Mesothelial cell of epicardium (in vitro differentiated cells): ENCODE results near the gene CHL1. TPM values are rescaled to one million over a fixed set of nuclear protein-coding genes. Genes with fewer than 3 reads are reported as not detected.

Experiments used
- DNase-seq, 2 experiments: peaks; one replicate each; pipeline ENCODE4 v3.0.0; 2021; ENCODE audit warnings: low spot score in 2 of 2; ENCODE audit not compliant: unreplicated experiment in 2 of 2
- H3K27ac Mint-ChIP-seq: 2 replicates; pipeline ENCODE4 v1.8.0; 2021; ENCODE audit warnings: mixed read lengths
- H3K27me3 Mint-ChIP-seq: 2 replicates; pipeline ENCODE4 v1.8.0; 2021; ENCODE audit warnings: low read depth, mixed read lengths
- H3K36me3 Mint-ChIP-seq: 2 replicates; pipeline ENCODE4 v1.8.0; 2021; ENCODE audit warnings: mixed read lengths
- H3K4me1 Mint-ChIP-seq: 2 replicates; pipeline ENCODE4 v1.8.0; 2021; ENCODE audit warnings: mixed read lengths
- H3K4me3 Mint-ChIP-seq: 2 replicates; pipeline ENCODE4 v1.8.0; 2021; ENCODE audit warnings: mild to moderate bottlenecking, moderate library complexity, mixed read lengths
- H3K9me3 Mint-ChIP-seq: 2 replicates; pipeline ENCODE4 v1.8.0; 2021; ENCODE audit warnings: mixed read lengths
- total RNA-seq: library from RNA; stranded (reverse); gene quantifications from 3 replicates; pipeline ENCODE4 v1.2.1, GENCODE V29; 2021
- TF ChIP-seq, protein P1 (sequence below): fragments of 200-600 bp; sonication (generic); IDR thresholded peaks from one replicate; pipeline ENCODE4 v1.5.0; 2021; ENCODE audit warnings: antibody characterized with exemption; ENCODE audit not compliant: unreplicated experiment

The CHL1 gene
- total RNA-seq, 1 donor from 2014 or later, result not detected

DNA sequence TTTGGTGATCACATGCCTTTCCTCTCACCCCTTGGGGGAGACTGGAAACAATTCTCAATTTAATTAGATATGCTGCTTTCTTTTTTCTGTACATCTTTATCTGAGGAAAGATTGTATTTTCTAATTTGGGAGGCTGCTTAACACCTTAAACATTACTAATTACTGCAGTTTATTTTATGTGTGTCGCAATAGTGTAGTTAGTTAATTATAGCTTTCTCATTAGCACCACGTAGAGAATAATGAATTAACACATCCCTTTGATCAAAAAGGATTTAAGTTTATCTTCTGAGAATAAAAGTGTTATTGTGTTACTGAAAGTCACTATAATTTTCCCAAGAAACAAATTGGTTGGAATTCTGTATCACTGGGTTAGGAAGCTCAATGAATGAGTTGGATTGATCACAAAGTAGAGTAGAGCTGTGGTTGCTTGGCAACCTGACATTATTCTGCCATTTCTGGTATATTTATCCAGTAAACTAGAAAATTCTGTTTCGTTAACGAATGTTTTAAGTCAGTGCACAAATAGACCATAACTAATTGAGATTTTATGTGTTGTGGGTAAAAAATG, 4.3 kb downstream of the CHL1 start:
- H3K4me3 Mint-ChIP-seq, result no peak overlapping the region
- H3K27me3 Mint-ChIP-seq, result peaks cover 91% of the 10 kb centered on the region
- no peaks in the 10 kb centered on the region for H3K36me3 Mint-ChIP-seq
- DNase-seq, result no peak
- H3K4me1 Mint-ChIP-seq, result peaks cover 7% of the 10 kb centered on the region
- H3K27ac Mint-ChIP-seq, result no peak overlapping the region
- H3K9me3 Mint-ChIP-seq, result no peaks in the 10 kb centered on the region
- TF ChIP-seq, protein P1, sequence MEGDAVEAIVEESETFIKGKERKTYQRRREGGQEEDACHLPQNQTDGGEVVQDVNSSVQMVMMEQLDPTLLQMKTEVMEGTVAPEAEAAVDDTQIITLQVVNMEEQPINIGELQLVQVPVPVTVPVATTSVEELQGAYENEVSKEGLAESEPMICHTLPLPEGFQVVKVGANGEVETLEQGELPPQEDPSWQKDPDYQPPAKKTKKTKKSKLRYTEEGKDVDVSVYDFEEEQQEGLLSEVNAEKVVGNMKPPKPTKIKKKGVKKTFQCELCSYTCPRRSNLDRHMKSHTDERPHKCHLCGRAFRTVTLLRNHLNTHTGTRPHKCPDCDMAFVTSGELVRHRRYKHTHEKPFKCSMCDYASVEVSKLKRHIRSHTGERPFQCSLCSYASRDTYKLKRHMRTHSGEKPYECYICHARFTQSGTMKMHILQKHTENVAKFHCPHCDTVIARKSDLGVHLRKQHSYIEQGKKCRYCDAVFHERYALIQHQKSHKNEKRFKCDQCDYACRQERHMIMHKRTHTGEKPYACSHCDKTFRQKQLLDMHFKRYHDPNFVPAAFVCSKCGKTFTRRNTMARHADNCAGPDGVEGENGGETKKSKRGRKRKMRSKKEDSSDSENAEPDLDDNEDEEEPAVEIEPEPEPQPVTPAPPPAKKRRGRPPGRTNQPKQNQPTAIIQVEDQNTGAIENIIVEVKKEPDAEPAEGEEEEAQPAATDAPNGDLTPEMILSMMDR, result no peak

GRCh38 chr3:204102-204501, 7.5 kb downstream of the CHL1 start:
- no peaks in the 10 kb centered on the region for H3K36me3 Mint-ChIP-seq
- peaks cover 71% of the 10 kb centered on the region for H3K27me3 Mint-ChIP-seq
- H3K4me1 Mint-ChIP-seq, result no peaks in the 10 kb centered on the region
- TF ChIP-seq, protein P1, result no peak
- DNase-seq, result no peak
- no peak overlapping the region for H3K4me3 Mint-ChIP-seq
- H3K27ac Mint-ChIP-seq, result no peak overlapping the region
- no peaks in the 10 kb centered on the region for H3K9me3 Mint-ChIP-seq

- DNase-seq, result no peak
- H3K4me3 Mint-ChIP-seq, result no peak overlapping the region
- peaks cover 60% of the 10 kb centered on the region for H3K27me3 Mint-ChIP-seq
- H3K27ac Mint-ChIP-seq, result no peak overlapping the region
- TF ChIP-seq, protein P1, result no peak
- H3K4me1 Mint-ChIP-seq, result no peaks in the 10 kb centered on the region
- no peaks in the 10 kb centered on the region for H3K9me3 Mint-ChIP-seq
- no peaks in the 10 kb centered on the region for H3K36me3 Mint-ChIP-seq
Measured at GRCh38 chr3:207973-208372, 11.4 kb downstream of the CHL1 start.

DNA sequence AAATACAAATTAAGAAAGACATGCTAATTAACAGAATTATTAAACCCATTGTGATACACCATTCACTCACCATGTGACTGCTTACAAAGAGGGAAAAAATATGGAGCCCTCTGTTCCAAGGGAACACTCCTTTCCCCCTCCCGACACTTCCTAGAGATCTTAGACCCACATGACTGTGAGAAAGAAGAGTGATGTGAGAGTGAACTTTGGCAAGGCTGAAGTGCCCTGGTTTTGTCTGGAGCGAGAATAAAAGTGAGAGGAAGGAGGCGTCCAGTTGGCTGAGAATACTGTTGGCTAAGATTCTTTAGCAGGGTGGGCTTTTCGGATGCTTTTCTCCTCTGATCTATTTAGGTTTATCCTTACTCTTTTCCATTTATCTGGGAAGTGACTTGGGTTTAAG, 14.1 kb downstream of the CHL1 start:
- Mint-ChIP-seq H3K36me3 (no peaks in the 10 kb centered on the region), H3K4me1 (no peaks in the 10 kb centered on the region)

GRCh38 chr3:212432-212831, 15.9 kb downstream of the CHL1 start:
- DNase-seq, result no peak
- Mint-ChIP-seq H3K4me1 (no peaks in the 10 kb centered on the region), H3K36me3 (no peaks in the 10 kb centered on the region), H3K9me3 (no peaks in the 10 kb centered on the region), H3K27me3 (peaks cover 48% of the 10 kb centered on the region), H3K27ac (no peak overlapping the region), H3K4me3 (no peak overlapping the region)
- TF ChIP-seq, protein P1, result no peak

More for the DNA sequence above, 14.1 kb downstream of the CHL1 start:
- Mint-ChIP-seq H3K4me3 (no peak overlapping the region), H3K27ac (no peak overlapping the region), H3K27me3 (peaks cover 47% of the 10 kb centered on the region), H3K9me3 (no peaks in the 10 kb centered on the region)
- DNase-seq, result no peak
- TF ChIP-seq, protein P1, result no peak
